ENCODE results near the gene CSRNP2. TPM values are rescaled to one million over a fixed set of nuclear protein-coding genes. Genes with fewer than 3 reads are reported as not detected.

CSRNP2 gene
- total and polyA plus RNA-seq, 2 of the 13 experiments (the other 11 are each of a cell fraction or from before 2014, with no cell fraction given), result 4.8 to 7.3 TPM

- TF ChIP-seq JARID2 (CRISPR knock-in tag; IDR thresholded peaks at IDR 0.05; ENCODE audit: insufficient replicate concordance) (no peak), SP4 (CRISPR knock-in tag; IDR thresholded peaks at IDR 0.05) (peak; percentile 68), KLF13 (CRISPR knock-in tag; IDR thresholded peaks at IDR 0.05) (peak; percentile 74; the same call in 1 of the 2 replicates), ZNF652 (CRISPR knock-in tag; IDR thresholded peaks at IDR 0.05; ENCODE audit: borderline replicate concordance, low read depth) (0 out of 2 replicates have a peak, but pooled peaks have one; percentile 6), NFYB (CRISPR knock-in tag; IDR thresholded peaks at IDR 0.05) (peak; percentile 97), EZH2 (conservative IDR thresholded peaks at IDR 0.05; ENCODE audit: low read depth, low read length) (no peak), ZNF230 (CRISPR knock-in tag; IDR thresholded peaks at IDR 0.05) (no peak; the same call in 1 of the 2 replicates), RARG (CRISPR knock-in tag; IDR thresholded peaks at IDR 0.05; ENCODE audit: low read depth) (no peak), ATAD3A (CRISPR knock-in tag; IDR thresholded peaks at IDR 0.05) (no peak), ZNF251 (CRISPR knock-in tag; IDR thresholded peaks at IDR 0.05) (no peak), FOXP4 (CRISPR knock-in tag; IDR thresholded peaks at IDR 0.05) (peak; percentile 53), RAD51 (IDR thresholded peaks at IDR 0.05; ENCODE audit: borderline replicate concordance) (peak; percentile 19; the same call in 1 of the 2 replicates), NR2F2 (IDR thresholded peaks at IDR 0.05; ENCODE audit: borderline replicate concordance, low read depth) (peak; percentile 63), FOXA1 (IDR thresholded peaks at IDR 0.05) (no peak), FOXA1 (CRISPR knock-in tag; IDR thresholded peaks at IDR 0.05) (peak; percentile 0), ZNF326 (CRISPR knock-in tag; IDR thresholded peaks at IDR 0.05; ENCODE audit: borderline replicate concordance) (no peak), IKZF4 (CRISPR knock-in tag; IDR thresholded peaks at IDR 0.05; ENCODE audit: borderline replicate concordance, low read depth, not compliant biosample characterization) (peak; percentile 86), ZNF143 (CRISPR knock-in tag; IDR thresholded peaks at IDR 0.05) (no peak), HMG20A (CRISPR knock-in tag; IDR thresholded peaks at IDR 0.05; ENCODE audit: borderline replicate concordance) (no peak; the same call in 1 of the 2 replicates), KDM1A (CRISPR knock-in tag; IDR thresholded peaks at IDR 0.05) (0 out of 2 replicates have a peak, but pooled peaks have one; percentile 16), SNRNP70 (IDR thresholded peaks at IDR 0.05; ENCODE audit: low read depth, low read length) (no peak), ZNF510 (CRISPR knock-in tag; IDR thresholded peaks at IDR 0.05; ENCODE audit: low read depth) (no peak)
Observed at GRCh38 chr12:51025836-51026638, 57.4 kb downstream of the CSRNP2 start, which contains the start of gene SLC11A2 (continued).

Measured in HepG2 (cell line).